ENCODE results near the gene SCN7A. TPM values are rescaled to one million over a fixed set of nuclear protein-coding genes. Genes with fewer than 3 reads are reported as not detected.

Gene SCN7A
- total RNA-seq, 4 donors from 2014 or later, result 66.9 to 129 (median 90.1) TPM

DNA sequence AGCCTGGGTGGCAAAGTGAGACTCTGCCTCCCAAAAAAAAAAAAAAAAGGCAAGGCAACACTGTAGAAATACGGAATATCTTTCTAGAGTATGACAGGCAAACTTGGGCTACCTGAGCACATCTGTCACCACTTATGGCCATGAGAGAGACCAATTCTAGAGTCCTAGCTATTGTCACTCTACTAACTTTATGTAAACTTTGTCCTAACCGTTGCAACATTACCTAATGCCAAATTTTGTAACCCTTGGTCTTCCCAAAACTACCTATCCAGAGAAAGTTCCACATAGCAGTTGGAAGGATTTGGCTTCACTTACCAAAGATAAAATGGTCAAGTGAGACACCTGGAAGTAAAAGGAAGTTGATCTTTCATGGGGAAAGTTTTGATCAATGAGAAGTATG is 26.6 kb upstream of the SCN7A start:
- 78% methylated on average over 2 of the region's 2 CpGs for WGBS
- H3K27ac ChIP-seq (replicated peaks in 1 of 4), result no peak overlapping the region
- intact Hi-C loops (cut with DNase I), result no loop called here
- TF ChIP-seq POLR2A (IDR thresholded peaks at IDR 0.05; ENCODE audit: low read depth) (no peak), EP300 (IDR thresholded peaks at IDR 0.05) (no peak), POLR2AphosphoS5 (IDR thresholded peaks at IDR 0.05) (no peak)
- TF ChIP-seq, protein P1, sequence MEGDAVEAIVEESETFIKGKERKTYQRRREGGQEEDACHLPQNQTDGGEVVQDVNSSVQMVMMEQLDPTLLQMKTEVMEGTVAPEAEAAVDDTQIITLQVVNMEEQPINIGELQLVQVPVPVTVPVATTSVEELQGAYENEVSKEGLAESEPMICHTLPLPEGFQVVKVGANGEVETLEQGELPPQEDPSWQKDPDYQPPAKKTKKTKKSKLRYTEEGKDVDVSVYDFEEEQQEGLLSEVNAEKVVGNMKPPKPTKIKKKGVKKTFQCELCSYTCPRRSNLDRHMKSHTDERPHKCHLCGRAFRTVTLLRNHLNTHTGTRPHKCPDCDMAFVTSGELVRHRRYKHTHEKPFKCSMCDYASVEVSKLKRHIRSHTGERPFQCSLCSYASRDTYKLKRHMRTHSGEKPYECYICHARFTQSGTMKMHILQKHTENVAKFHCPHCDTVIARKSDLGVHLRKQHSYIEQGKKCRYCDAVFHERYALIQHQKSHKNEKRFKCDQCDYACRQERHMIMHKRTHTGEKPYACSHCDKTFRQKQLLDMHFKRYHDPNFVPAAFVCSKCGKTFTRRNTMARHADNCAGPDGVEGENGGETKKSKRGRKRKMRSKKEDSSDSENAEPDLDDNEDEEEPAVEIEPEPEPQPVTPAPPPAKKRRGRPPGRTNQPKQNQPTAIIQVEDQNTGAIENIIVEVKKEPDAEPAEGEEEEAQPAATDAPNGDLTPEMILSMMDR (IDR thresholded peaks at IDR 0.05), result no peak
- no peaks in the 10 kb centered on the region for H3K36me3 ChIP-seq
- H3K4me3 ChIP-seq, result no peak overlapping the region
- no peaks in the 10 kb centered on the region for H3K27me3 ChIP-seq
- H3K4me1 ChIP-seq, result peaks cover 0 to 12% (median 4%) of the 10 kb centered on the region in 4 donors
- no peaks in the 10 kb centered on the region for H3K9me3 ChIP-seq
- DNase-seq (ENCODE audit: extremely low spot score), result no peak

DNA sequence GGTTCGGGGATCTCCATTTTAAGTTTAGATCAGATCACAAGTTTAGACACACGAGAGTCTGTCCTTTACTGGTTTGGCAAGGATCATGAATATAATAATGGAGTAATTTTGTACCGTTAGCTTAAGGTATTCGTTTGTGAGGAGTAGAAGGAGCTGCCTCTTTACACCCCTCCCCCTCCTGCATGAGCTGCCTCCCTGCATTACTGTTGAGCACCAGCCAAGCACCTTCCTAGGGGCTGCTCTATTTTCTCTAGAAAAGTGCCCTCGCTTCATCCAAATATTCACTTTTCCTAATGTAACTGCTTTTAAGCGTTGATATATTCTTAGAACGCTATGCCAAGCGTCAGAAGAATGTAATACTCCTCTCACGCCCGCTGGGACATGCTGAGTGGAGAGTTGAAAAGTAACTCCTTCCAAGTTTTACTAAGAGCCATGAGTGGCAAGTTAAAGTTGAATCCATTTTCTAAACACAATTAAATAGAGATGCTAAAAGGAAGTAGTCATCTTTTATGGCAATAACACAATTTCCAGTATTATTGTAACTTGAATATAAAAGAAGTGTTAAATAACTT is 25.4 kb upstream of the SCN7A start:
- no peak for DNase-seq (ENCODE audit: extremely low spot score)
- no peaks in the 10 kb centered on the region for H3K27me3 ChIP-seq
- TF ChIP-seq, protein P1 (IDR thresholded peaks at IDR 0.05), result no peak
- no peak for TF ChIP-seq EP300 (IDR thresholded peaks at IDR 0.05)
- TF ChIP-seq POLR2AphosphoS5 (IDR thresholded peaks at IDR 0.05), result no peak
- no peak for TF ChIP-seq POLR2A (IDR thresholded peaks at IDR 0.05; ENCODE audit: low read depth)
- peak overlapping the region in 1 of 4 donors; percentile 40 for H3K27ac ChIP-seq (replicated peaks in 1 of 4)
- H3K4me3 ChIP-seq, result peak overlapping the region in 1 of 4 donors; percentile 35
- intact Hi-C loops (cut with DNase I), result no loop called here
- peaks cover 0 to 12% (median 4%) of the 10 kb centered on the region in 4 donors for H3K4me1 ChIP-seq
- no peaks in the 10 kb centered on the region for H3K9me3 ChIP-seq
- 65% methylated on average over 10 of the region's 10 CpGs for whole genome bisulfite sequencing
- H3K36me3 ChIP-seq, result no peaks in the 10 kb centered on the region

DNA sequence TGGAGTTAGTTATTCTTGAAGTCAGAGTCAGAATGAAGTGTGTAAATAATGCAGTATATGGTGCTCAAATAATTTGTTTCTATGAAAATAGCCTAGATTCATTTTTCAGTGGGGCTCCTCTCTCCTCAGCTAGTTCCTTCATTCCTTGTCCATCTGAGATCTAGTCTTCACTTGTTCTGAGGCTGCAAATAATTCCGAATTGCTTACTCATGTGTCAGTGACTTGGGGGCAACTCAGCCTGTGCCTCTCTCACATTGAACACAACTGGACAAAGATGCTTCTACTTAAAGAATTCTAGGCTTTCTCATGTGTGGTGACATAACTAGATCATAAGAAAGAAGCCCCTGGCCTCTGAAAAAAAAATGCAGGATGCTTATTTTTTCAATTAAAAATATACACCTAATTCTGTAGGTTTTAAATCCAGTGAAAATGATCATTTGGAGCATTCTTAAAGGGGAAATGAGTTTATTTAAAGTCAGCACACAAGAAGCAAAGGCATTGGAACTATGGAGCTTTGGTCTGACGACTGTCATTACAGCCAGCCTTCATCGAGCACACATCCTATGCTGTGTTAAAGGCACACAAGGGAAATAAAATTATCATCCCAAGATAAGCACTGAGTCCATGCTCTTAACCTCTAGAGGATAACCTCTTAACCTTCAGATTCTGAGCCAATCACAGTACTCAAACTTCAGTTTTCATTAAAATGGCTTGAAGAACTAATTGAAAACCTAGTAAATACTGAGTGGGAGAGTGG is 24.8 kb upstream of the SCN7A start:
- Histone ChIP-seq H3K4me1 (peaks cover 0 to 12% (median 4%) of the 10 kb centered on the region in 4 donors), H3K4me3 (no peak overlapping the region), H3K9me3 (no peaks in the 10 kb centered on the region), H3K27ac (replicated peaks in 1 of 4) (peak overlapping the region in 1 of 4 donors; percentile 40), H3K27me3 (no peaks in the 10 kb centered on the region), H3K36me3 (no peaks in the 10 kb centered on the region)
- intact Hi-C loops (cut with DNase I), result no loop called here
- TF ChIP-seq POLR2AphosphoS5 (IDR thresholded peaks at IDR 0.05) (no peak), POLR2A (IDR thresholded peaks at IDR 0.05; ENCODE audit: low read depth) (no peak), EP300 (IDR thresholded peaks at IDR 0.05) (no peak)
- TF ChIP-seq, protein P1 (IDR thresholded peaks at IDR 0.05), result no peak
- DNase-seq (ENCODE audit: extremely low spot score), result no peak
- WGBS, result 59% methylated on average over 3 of the region's 3 CpGs

DNA sequence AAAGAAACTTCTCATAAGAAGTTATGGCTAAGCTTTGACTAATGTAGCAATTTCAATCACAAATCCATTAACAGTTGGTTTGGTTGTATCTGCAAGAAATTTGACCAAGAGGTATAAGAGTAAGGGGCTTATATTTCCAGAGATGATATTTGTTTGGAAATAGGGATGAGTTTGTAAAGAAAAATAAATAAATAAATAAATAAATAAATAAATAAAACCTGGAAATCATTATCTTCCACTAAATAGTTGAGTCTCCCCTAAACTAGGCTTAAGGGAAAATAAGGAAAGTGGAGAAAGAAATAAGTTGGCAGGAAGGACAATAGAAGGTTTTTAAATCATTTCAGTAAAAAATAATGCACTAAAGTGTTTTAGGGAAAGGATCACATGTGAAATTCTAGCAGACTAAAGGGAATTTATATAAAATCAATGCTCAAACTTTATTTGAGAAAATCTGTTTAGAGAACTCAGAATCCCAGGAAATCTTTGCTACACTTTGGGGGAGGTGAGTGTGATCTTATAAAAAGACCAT is 23.5 kb upstream of the SCN7A start:
- intact Hi-C loops (cut with DNase I), result no loop called here
- no peak for TF ChIP-seq EP300 (IDR thresholded peaks at IDR 0.05)
- TF ChIP-seq, protein P1 (IDR thresholded peaks at IDR 0.05), result no peak
- H3K36me3 ChIP-seq, result no peaks in the 10 kb centered on the region
- H3K27ac ChIP-seq (replicated peaks in 1 of 4), result no peak overlapping the region
- H3K27me3 ChIP-seq, result no peaks in the 10 kb centered on the region
- no peaks in the 10 kb centered on the region for H3K9me3 ChIP-seq
- no peak overlapping the region for H3K4me3 ChIP-seq
- peaks cover 0 to 12% (median 4%) of the 10 kb centered on the region in 4 donors for H3K4me1 ChIP-seq
- DNase-seq (ENCODE audit: extremely low spot score), result no peak
